Measurements from ENCODE around the gene ADAP1. TPM values are rescaled to one million over a fixed set of nuclear protein-coding genes. Genes with fewer than 3 reads are reported as not detected.

The ADAP1 gene
- total RNA-seq, 1 experiment from 2014 or later = 8.3 TPM

- in situ Hi-C loops (cut with HindIII; ENCODE audit: low pct_unique_long_range_greater_than_20kb, low sequenced_read_pairs) = no loop called here
Measured at GRCh38 chr7:894164-894867, 60.2 kb downstream of the ADAP1 start.

GRCh38 chr7:893686-894085 is 60.8 kb downstream of the ADAP1 start:
- DNase-seq (ENCODE audit: low read depth) = no peak
- in situ Hi-C loops (cut with HindIII; ENCODE audit: low pct_unique_long_range_greater_than_20kb, low sequenced_read_pairs) = no loop called here

More at GRCh38 chr7:894164-894867, 60.2 kb downstream of the ADAP1 start:
- DNase-seq (ENCODE audit: low read depth) = no peak

- no peak for DNase-seq (ENCODE audit: low read depth)
- in situ Hi-C loops (cut with HindIII; ENCODE audit: low pct_unique_long_range_greater_than_20kb, low sequenced_read_pairs) = no loop called here
Measured at GRCh38 chr7:892648-893593, 61.6 kb downstream of the ADAP1 start.

GRCh38 chr7:891805-892204 is 62.7 kb downstream of the ADAP1 start:
- no peak for DNase-seq (ENCODE audit: low read depth)
- in situ Hi-C loops (cut with HindIII; ENCODE audit: low pct_unique_long_range_greater_than_20kb, low sequenced_read_pairs) = no loop called here

GRCh38 chr7:891291-891690 is 63.2 kb downstream of the ADAP1 start:
- in situ Hi-C loops (cut with HindIII; ENCODE audit: low pct_unique_long_range_greater_than_20kb, low sequenced_read_pairs) = no loop called here

GRCh38 chr7:890868-891267 is 63.6 kb downstream of the ADAP1 start:
- DNase-seq (ENCODE audit: low read depth) = no peak
- in situ Hi-C loops (cut with HindIII; ENCODE audit: low pct_unique_long_range_greater_than_20kb, low sequenced_read_pairs) = no loop called here

More at GRCh38 chr7:891291-891690, 63.2 kb downstream of the ADAP1 start:
- DNase-seq (ENCODE audit: low read depth) = no peak

- no peak for DNase-seq (ENCODE audit: low read depth)
- in situ Hi-C loops (cut with HindIII; ENCODE audit: low pct_unique_long_range_greater_than_20kb, low sequenced_read_pairs) = no loop called here
Measured at GRCh38 chr7:889391-889790, 65.1 kb downstream of the ADAP1 start.

GRCh38 chr7:889025-889390 is 65.5 kb downstream of the ADAP1 start:
- in situ Hi-C loops (cut with HindIII; ENCODE audit: low pct_unique_long_range_greater_than_20kb, low sequenced_read_pairs) = no loop called here
- DNase-seq (ENCODE audit: low read depth) = no peak

GRCh38 chr7:888081-889024 is 66.1 kb downstream of the ADAP1 start:
- in situ Hi-C loops (cut with HindIII; ENCODE audit: low pct_unique_long_range_greater_than_20kb, low sequenced_read_pairs) = no loop called here
- no peak for DNase-seq (ENCODE audit: low read depth)

GRCh38 chr7:887488-887820 is 67.0 kb downstream of the ADAP1 start:
- no peak for DNase-seq (ENCODE audit: low read depth)
- in situ Hi-C loops (cut with HindIII; ENCODE audit: low pct_unique_long_range_greater_than_20kb, low sequenced_read_pairs) = no loop called here

- no peak for DNase-seq (ENCODE audit: low read depth)
- in situ Hi-C loops (cut with HindIII; ENCODE audit: low pct_unique_long_range_greater_than_20kb, low sequenced_read_pairs) = no loop called here
Measured at GRCh38 chr7:886626-887487, 67.6 kb downstream of the ADAP1 start.

- no peak for DNase-seq (ENCODE audit: low read depth)
- in situ Hi-C loops (cut with HindIII; ENCODE audit: low pct_unique_long_range_greater_than_20kb, low sequenced_read_pairs) = no loop called here
Measured at GRCh38 chr7:885893-886625, 68.4 kb downstream of the ADAP1 start.

- in situ Hi-C loops (cut with HindIII; ENCODE audit: low pct_unique_long_range_greater_than_20kb, low sequenced_read_pairs) = no loop called here
- no peak for DNase-seq (ENCODE audit: low read depth)
Measured at GRCh38 chr7:885261-885892, 69.1 kb downstream of the ADAP1 start.

GRCh38 chr7:884191-885003 is 70.1 kb downstream of the ADAP1 start:
- in situ Hi-C loops (cut with HindIII; ENCODE audit: low pct_unique_long_range_greater_than_20kb, low sequenced_read_pairs) = no loop called here
- no peak for DNase-seq (ENCODE audit: low read depth)

GRCh38 chr7:883055-884021 is 71.1 kb downstream of the ADAP1 start:
- in situ Hi-C loops (cut with HindIII; ENCODE audit: low pct_unique_long_range_greater_than_20kb, low sequenced_read_pairs) = no loop called here
- DNase-seq (ENCODE audit: low read depth) = no peak

All from Caki2 (cell line).